Colonic mucosa (tissue), 4 donors: ENCODE measurements around the gene AKNA. TPM values are rescaled to one million over a fixed set of nuclear protein-coding genes. Genes with fewer than 3 reads are reported as not detected.

Experiments used
- DNase-seq: peaks from one replicate; pipeline ENCODE4 v3.0.0-alpha.2; 2020
- H3K27ac ChIP-seq: fragments of 200-600 bp; one replicate; pipeline ENCODE4 v1.8.0; 2021
- H3K27me3 ChIP-seq: fragments of 200-600 bp; one replicate; pipeline ENCODE4 v1.8.0; 2021
- H3K36me3 ChIP-seq: fragments of 200-600 bp; one replicate; pipeline ENCODE4 v1.8.0; 2021
- H3K4me1 ChIP-seq: fragments of 200-600 bp; one replicate; pipeline ENCODE4 v1.8.0; 2021; ENCODE audit warnings: mild to moderate bottlenecking
- H3K4me3 ChIP-seq: fragments of 200-600 bp; one replicate; pipeline ENCODE4 v1.8.0; 2021
- H3K9ac ChIP-seq, 2 donors: one replicate each; pipeline ENCODE4 v1.7.0; 2013; ENCODE audit warnings: control low read depth in 2 of 2, low read depth in 2 of 2, low read length in 2 of 2
- H3K9me3 ChIP-seq: fragments of 200-600 bp; one replicate; pipeline ENCODE4 v1.8.0; 2021
- intact Hi-C: fragments of 100-400 bp; cut with DNase I; formaldehyde crosslinking; loops from one replicate; pipeline ENCODE4 v1.14.1; 2022
- total RNA-seq, 2 donors: library from RNA; stranded (reverse); fragmentation: NEBNext Ultra II Directional in 1 of 2; extraction: Animal tissue kit (Norgen Biotek cat#: 25700) in 1 of 2; gene quantifications; one replicate each; pipeline ENCODE4 v1.2.1, GENCODE V29; 2021
- TF ChIP-seq, protein P1 (sequence below): fragments of 200-600 bp; IDR thresholded peaks from one replicate; pipeline ENCODE4 v1.8.0; 2022; ENCODE audit warnings: antibody characterized with exemption, mild to moderate bottlenecking
- donor health status: healthy.
- donor health status: DM: no; HTN: no; CAD: no.
- donor health status: DM: no; HTN: no; CAD: no.

The AKNA gene
- total RNA-seq, 2 donors from 2014 or later, result 26.9 to 44.9 TPM

- TF ChIP-seq, protein P1, sequence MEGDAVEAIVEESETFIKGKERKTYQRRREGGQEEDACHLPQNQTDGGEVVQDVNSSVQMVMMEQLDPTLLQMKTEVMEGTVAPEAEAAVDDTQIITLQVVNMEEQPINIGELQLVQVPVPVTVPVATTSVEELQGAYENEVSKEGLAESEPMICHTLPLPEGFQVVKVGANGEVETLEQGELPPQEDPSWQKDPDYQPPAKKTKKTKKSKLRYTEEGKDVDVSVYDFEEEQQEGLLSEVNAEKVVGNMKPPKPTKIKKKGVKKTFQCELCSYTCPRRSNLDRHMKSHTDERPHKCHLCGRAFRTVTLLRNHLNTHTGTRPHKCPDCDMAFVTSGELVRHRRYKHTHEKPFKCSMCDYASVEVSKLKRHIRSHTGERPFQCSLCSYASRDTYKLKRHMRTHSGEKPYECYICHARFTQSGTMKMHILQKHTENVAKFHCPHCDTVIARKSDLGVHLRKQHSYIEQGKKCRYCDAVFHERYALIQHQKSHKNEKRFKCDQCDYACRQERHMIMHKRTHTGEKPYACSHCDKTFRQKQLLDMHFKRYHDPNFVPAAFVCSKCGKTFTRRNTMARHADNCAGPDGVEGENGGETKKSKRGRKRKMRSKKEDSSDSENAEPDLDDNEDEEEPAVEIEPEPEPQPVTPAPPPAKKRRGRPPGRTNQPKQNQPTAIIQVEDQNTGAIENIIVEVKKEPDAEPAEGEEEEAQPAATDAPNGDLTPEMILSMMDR, result peak; percentile 77
- H3K9ac ChIP-seq, result no peak overlapping the region
- peak; percentile 44 for DNase-seq
- no peaks in the 10 kb centered on the region for H3K9me3 ChIP-seq
- H3K27ac ChIP-seq, result no peak overlapping the region
- no peaks in the 10 kb centered on the region for H3K27me3 ChIP-seq
- intact Hi-C loops, result no loop called here
- no peak overlapping the region for H3K4me3 ChIP-seq
- no peaks in the 10 kb centered on the region for H3K4me1 ChIP-seq
- H3K36me3 ChIP-seq, result peaks cover 21% of the 10 kb centered on the region
These were observed 48.5 kb downstream of the AKNA start for GRCh38 chr9:114339130-114339908.

DNA sequence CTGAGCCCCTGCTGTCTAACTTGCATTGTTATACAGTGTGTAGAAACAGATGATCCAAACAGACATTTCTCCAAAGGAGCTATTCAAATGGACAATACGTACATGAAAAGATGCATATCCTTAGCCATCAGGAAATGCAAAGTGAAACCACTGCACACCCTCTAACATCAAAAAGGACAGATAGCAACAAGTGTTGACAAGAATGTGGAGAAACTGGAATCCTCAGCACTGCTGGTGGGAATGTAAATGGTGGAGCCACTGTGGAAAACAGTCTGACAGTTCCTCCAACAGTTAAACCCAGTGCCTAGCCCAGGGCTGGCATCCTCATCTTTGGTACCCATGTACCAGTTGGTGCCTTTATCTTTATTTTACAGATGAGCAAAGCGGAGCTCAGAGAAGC lies 49.6 kb downstream of the AKNA start:
- Histone ChIP-seq H3K27ac (no peak overlapping the region), H3K9me3 (no peaks in the 10 kb centered on the region), H3K4me1 (no peaks in the 10 kb centered on the region), H3K27me3 (no peaks in the 10 kb centered on the region), H3K4me3 (no peak overlapping the region), H3K9ac (no peak overlapping the region), H3K36me3 (peaks cover 17% of the 10 kb centered on the region)
- intact Hi-C loops, result no loop called here
- TF ChIP-seq, protein P1, result no peak
- no peak for DNase-seq

- H3K9ac ChIP-seq, result no peak overlapping the region
- H3K9me3 ChIP-seq, result no peaks in the 10 kb centered on the region
- intact Hi-C loops, result no loop called here
- DNase-seq, result no peak
- H3K36me3 ChIP-seq, result peaks cover 13% of the 10 kb centered on the region
- H3K4me1 ChIP-seq, result no peaks in the 10 kb centered on the region
- TF ChIP-seq, protein P1, result no peak
- no peak overlapping the region for H3K27ac ChIP-seq
- H3K27me3 ChIP-seq, result no peaks in the 10 kb centered on the region
- H3K4me3 ChIP-seq, result no peak overlapping the region
These were observed 50.9 kb downstream of the AKNA start for GRCh38 chr9:114336699-114337395.

- Histone ChIP-seq H3K27me3 (no peaks in the 10 kb centered on the region), H3K4me1 (no peaks in the 10 kb centered on the region), H3K36me3 (peaks cover 13% of the 10 kb centered on the region), H3K9ac (no peak overlapping the region), H3K4me3 (no peak overlapping the region), H3K27ac (no peak overlapping the region), H3K9me3 (no peaks in the 10 kb centered on the region)
- TF ChIP-seq, protein P1, result no peak
- no peak for DNase-seq
- intact Hi-C loops, result no loop called here
These were observed 51.6 kb downstream of the AKNA start for GRCh38 chr9:114336157-114336556.

DNA sequence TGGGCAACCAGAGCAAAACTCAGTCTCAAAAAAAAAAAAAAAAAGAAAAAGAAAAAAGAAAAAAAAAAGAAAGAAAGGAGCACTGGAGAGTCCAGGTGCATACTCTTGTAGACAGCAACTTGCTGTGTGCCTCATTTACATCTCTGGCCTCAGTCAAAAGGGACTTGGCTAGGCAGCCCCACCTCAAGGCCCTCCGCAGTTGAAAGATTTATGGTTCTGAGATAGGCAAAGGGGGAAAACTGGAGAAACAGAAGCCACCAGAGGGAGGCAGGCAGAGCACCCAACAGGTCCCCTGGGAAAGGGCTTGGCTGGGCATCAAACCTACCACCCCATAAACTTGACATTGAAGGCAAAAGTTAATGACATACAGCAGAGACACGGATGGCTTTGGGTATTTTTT lies 52.0 kb downstream of the AKNA start:
- H3K27ac ChIP-seq, result no peak overlapping the region
- no peaks in the 10 kb centered on the region for H3K9me3 ChIP-seq
- no peaks in the 10 kb centered on the region for H3K4me1 ChIP-seq
- intact Hi-C loops, result no loop called here
- no peak overlapping the region for H3K4me3 ChIP-seq
- no peaks in the 10 kb centered on the region for H3K27me3 ChIP-seq
- peaks cover 11% of the 10 kb centered on the region for H3K36me3 ChIP-seq
- DNase-seq, result no peak
- H3K9ac ChIP-seq, result no peak overlapping the region
- TF ChIP-seq, protein P1, result no peak
